GM12873 (cell line): ENCODE measurements around the gene SLC2A9.

Experiments used
- CTCF ChIP-seq: IDR thresholded peaks from 2 replicates; pipeline ENCODE4 v1.5.1; 2012; ENCODE audit warnings: low read depth, mild to moderate bottlenecking, moderate library complexity, low read length, control low read depth; ENCODE audit not compliant: insufficient read depth; ENCODE audit errors: missing control alignments

Gene SLC2A9

GRCh38 chr4:10002278-10002677 is 19.0 kb downstream of the SLC2A9 start:
- no peak for TF ChIP-seq CTCF

GRCh38 chr4:10001757-10002156 is 19.5 kb downstream of the SLC2A9 start:
- no peak for TF ChIP-seq CTCF

GRCh38 chr4:9999956-10000561 is 21.2 kb downstream of the SLC2A9 start:
- no peak for TF ChIP-seq CTCF

GRCh38 chr4:9997886-9998285 is 23.4 kb downstream of the SLC2A9 start:
- no peak for TF ChIP-seq CTCF

GRCh38 chr4:9996319-9997110 is 24.8 kb downstream of the SLC2A9 start:
- no peak for TF ChIP-seq CTCF

GRCh38 chr4:9994246-9994847 is 26.9 kb downstream of the SLC2A9 start:
- TF ChIP-seq CTCF = no peak

- TF ChIP-seq CTCF = no peak
These were observed 31.2 kb downstream of the SLC2A9 start for GRCh38 chr4:9989918-9990635.
